ENCODE measurements around the gene DCLK2. TPM values are rescaled to one million over a fixed set of nuclear protein-coding genes. Genes with fewer than 3 reads are reported as not detected.

The DCLK2 gene
- total RNA-seq, 2 donors from 2014 or later = 0.20 to 0.42 TPM

DNA sequence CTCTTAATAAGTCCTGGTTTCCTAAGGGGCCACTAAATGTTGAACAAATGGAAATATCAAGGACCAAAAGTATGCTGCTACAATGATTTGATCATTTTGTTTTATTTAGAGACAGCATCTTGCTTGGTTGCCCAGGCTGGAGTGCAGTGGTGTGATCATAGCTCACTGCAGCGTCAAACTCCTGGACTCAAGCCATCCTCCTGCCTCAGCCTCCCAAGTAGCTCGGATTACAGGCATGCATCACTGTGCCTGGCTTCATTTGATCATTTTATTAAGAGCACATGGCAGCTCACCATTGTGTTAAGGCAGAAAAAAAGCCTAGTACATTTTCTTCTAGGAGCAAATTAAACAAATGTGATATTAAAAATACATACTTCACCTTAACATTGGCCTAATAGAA is 52.7 kb downstream of the DCLK2 start:
- H3K4me1 ChIP-seq (ENCODE audit: control insufficient read depth, insufficient read depth, low read length) = no peaks in the 10 kb centered on the region
- H3K4me3 ChIP-seq (ENCODE audit: low read length) = no peak overlapping the region
- no peak overlapping the region for H3K27ac Mint-ChIP-seq
- no peaks in the 10 kb centered on the region for H3K36me3 ChIP-seq (ENCODE audit: control insufficient read depth, insufficient read depth, low read length)
- TF ChIP-seq, protein P1, sequence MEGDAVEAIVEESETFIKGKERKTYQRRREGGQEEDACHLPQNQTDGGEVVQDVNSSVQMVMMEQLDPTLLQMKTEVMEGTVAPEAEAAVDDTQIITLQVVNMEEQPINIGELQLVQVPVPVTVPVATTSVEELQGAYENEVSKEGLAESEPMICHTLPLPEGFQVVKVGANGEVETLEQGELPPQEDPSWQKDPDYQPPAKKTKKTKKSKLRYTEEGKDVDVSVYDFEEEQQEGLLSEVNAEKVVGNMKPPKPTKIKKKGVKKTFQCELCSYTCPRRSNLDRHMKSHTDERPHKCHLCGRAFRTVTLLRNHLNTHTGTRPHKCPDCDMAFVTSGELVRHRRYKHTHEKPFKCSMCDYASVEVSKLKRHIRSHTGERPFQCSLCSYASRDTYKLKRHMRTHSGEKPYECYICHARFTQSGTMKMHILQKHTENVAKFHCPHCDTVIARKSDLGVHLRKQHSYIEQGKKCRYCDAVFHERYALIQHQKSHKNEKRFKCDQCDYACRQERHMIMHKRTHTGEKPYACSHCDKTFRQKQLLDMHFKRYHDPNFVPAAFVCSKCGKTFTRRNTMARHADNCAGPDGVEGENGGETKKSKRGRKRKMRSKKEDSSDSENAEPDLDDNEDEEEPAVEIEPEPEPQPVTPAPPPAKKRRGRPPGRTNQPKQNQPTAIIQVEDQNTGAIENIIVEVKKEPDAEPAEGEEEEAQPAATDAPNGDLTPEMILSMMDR (conservative IDR thresholded peaks at IDR 0.05) = no peak
- DNase-seq = no peak
- no peaks in the 10 kb centered on the region for H3K9me3 ChIP-seq (ENCODE audit: control insufficient read depth, low read length)
- no peaks in the 10 kb centered on the region for H3K4me1 Mint-ChIP-seq
- H3K4me3 Mint-ChIP-seq = no peak overlapping the region
- WGBS, 2 experiments (ENCODE audit: insufficient coverage in 1 of 2, insufficient read length in 1 of 2) = 79 to 90% methylated on average over 2 of the region's 2 CpGs
- H3K36me3 Mint-ChIP-seq (ENCODE audit: low read depth) = no peaks in the 10 kb centered on the region
- no peaks in the 10 kb centered on the region for H3K9me3 Mint-ChIP-seq
- no peak overlapping the region for H3K9ac ChIP-seq (ENCODE audit: extremely low read depth, low read length, poor library complexity, severe bottlenecking)
- H3K27ac ChIP-seq (ENCODE audit: low read depth, low read length) = no peak overlapping the region
- no peaks in the 10 kb centered on the region for H3K27me3 Mint-ChIP-seq (ENCODE audit: insufficient read depth)
- no peaks in the 10 kb centered on the region for H3K27me3 ChIP-seq (ENCODE audit: control insufficient read depth, insufficient read depth, low read length, poor library complexity, severe bottlenecking)

- Histone ChIP-seq H3K4me3 (ENCODE audit: low read length) (no peak overlapping the region), H3K27ac (ENCODE audit: low read depth, low read length) (no peak overlapping the region), H3K36me3 (ENCODE audit: control insufficient read depth, insufficient read depth, low read length) (no peaks in the 10 kb centered on the region), H3K4me1 (ENCODE audit: control insufficient read depth, insufficient read depth, low read length) (no peaks in the 10 kb centered on the region), H3K27me3 (ENCODE audit: control insufficient read depth, insufficient read depth, low read length, poor library complexity, severe bottlenecking) (no peaks in the 10 kb centered on the region), H3K9me3 (ENCODE audit: control insufficient read depth, low read length) (no peaks in the 10 kb centered on the region), H3K9ac (ENCODE audit: extremely low read depth, low read length, poor library complexity, severe bottlenecking) (no peak overlapping the region)
- WGBS, 2 experiments (ENCODE audit: insufficient coverage in 1 of 2, insufficient read length in 1 of 2) = 86 to 100% methylated on average over 1 of the region's 1 CpG
- TF ChIP-seq, protein P1 (conservative IDR thresholded peaks at IDR 0.05) = no peak
- Mint-ChIP-seq H3K9me3 (no peaks in the 10 kb centered on the region), H3K36me3 (ENCODE audit: low read depth) (no peaks in the 10 kb centered on the region), H3K4me1 (no peaks in the 10 kb centered on the region), H3K4me3 (no peak overlapping the region), H3K27me3 (ENCODE audit: insufficient read depth) (no peaks in the 10 kb centered on the region), H3K27ac (no peak overlapping the region)
- DNase-seq = no peak
These were observed 53.5 kb downstream of the DCLK2 start for GRCh38 chr4:150131581-150132228.

- Histone ChIP-seq H3K9ac (ENCODE audit: extremely low read depth, low read length, poor library complexity, severe bottlenecking) (no peak overlapping the region), H3K36me3 (ENCODE audit: control insufficient read depth, insufficient read depth, low read length) (no peaks in the 10 kb centered on the region), H3K4me3 (ENCODE audit: low read length) (no peak overlapping the region), H3K27ac (ENCODE audit: low read depth, low read length) (no peak overlapping the region), H3K4me1 (ENCODE audit: control insufficient read depth, insufficient read depth, low read length) (no peaks in the 10 kb centered on the region), H3K27me3 (ENCODE audit: control insufficient read depth, insufficient read depth, low read length, poor library complexity, severe bottlenecking) (no peaks in the 10 kb centered on the region), H3K9me3 (ENCODE audit: control insufficient read depth, low read length) (no peaks in the 10 kb centered on the region)
- Mint-ChIP-seq H3K4me1 (no peaks in the 10 kb centered on the region), H3K27me3 (ENCODE audit: insufficient read depth) (no peaks in the 10 kb centered on the region), H3K4me3 (no peak overlapping the region), H3K9me3 (no peaks in the 10 kb centered on the region), H3K27ac (no peak overlapping the region), H3K36me3 (ENCODE audit: low read depth) (no peaks in the 10 kb centered on the region)
- DNase-seq = no peak
- TF ChIP-seq, protein P1 (conservative IDR thresholded peaks at IDR 0.05) = no peak
These were observed 55.4 kb downstream of the DCLK2 start for GRCh38 chr4:150133605-150134004.

All from endodermal cell (in vitro differentiated cells).